MM.1S (cell line): Measurements from ENCODE around the gene OR6X1.
A peak's percentile ranks its signal among the peaks of the same experiment; 100 is the strongest.

Experiments used
- DNase-seq: peaks from one replicate; pipeline ENCODE4 v3.0.0-alpha.2; 2015
- H2AFZ ChIP-seq: fragments of 300-600 bp; sonication (generic); 2 replicates; pipeline ENCODE4 v1.6.0; 2016; ENCODE audit warnings: antibody characterized with exemption, low read length
- H3F3A ChIP-seq: fragments of 300-600 bp; sonication (generic); 2 replicates; pipeline ENCODE4 v1.6.1; 2016; ENCODE audit warnings: mild to moderate bottlenecking, antibody characterized with exemption, low read length, moderate library complexity, mixed read lengths; ENCODE audit not compliant: insufficient read depth
- H3K27ac ChIP-seq: fragments of 300-600 bp; sonication (generic); 2 replicates; pipeline ENCODE4 v1.5.1; 2016; ENCODE audit warnings: mild to moderate bottlenecking, low read length
- H3K27me3 ChIP-seq: fragments of 300-600 bp; sonication (generic); replicated peaks from 2 replicates; pipeline ENCODE4 v1.6.0; 2016; ENCODE audit warnings: low read length; ENCODE audit not compliant: insufficient read depth
- H3K36me3 ChIP-seq: fragments of 300-600 bp; sonication (generic); replicated peaks from 2 replicates; pipeline ENCODE4 v1.6.1; 2016; ENCODE audit warnings: mild to moderate bottlenecking, low read length, mixed read lengths; ENCODE audit not compliant: insufficient read depth
- H3K4me1 ChIP-seq: fragments of 300-600 bp; sonication (generic); 2 replicates; pipeline ENCODE4 v1.6.1; 2016; ENCODE audit warnings: low read length, mixed read lengths
- H3K4me2 ChIP-seq: fragments of 300-600 bp; sonication (generic); 2 replicates; pipeline ENCODE4 v1.6.0; 2016; ENCODE audit warnings: low read depth, low read length
- H3K4me3 ChIP-seq: fragments of 300-600 bp; sonication (generic); 2 replicates; pipeline ENCODE4 v1.5.1; 2016; ENCODE audit warnings: low read length, mixed read lengths
- H3K79me2 ChIP-seq: fragments of 300-600 bp; sonication (generic); 2 replicates; pipeline ENCODE4 v1.6.1; 2016; ENCODE audit warnings: mixed run types, low read length, mixed read lengths
- H3K9ac ChIP-seq: fragments of 300-600 bp; sonication (generic); 2 replicates; pipeline ENCODE4 v1.6.1; 2016; ENCODE audit warnings: low read length, mixed read lengths
- H3K9me2 ChIP-seq: fragments of 300-600 bp; sonication (generic); replicated peaks from 2 replicates; pipeline ENCODE4 v1.6.1; 2016; ENCODE audit warnings: mild to moderate bottlenecking, low read length, mixed read lengths; ENCODE audit not compliant: insufficient read depth
- H3K9me3 ChIP-seq: fragments of 300-600 bp; sonication (generic); replicated peaks from 2 replicates; pipeline ENCODE4 v1.6.1; 2016; ENCODE audit warnings: mild to moderate bottlenecking, low read length, mixed read lengths; ENCODE audit not compliant: insufficient read depth
- H4K20me1 ChIP-seq: fragments of 300-600 bp; sonication (generic); 2 replicates; pipeline ENCODE4 v1.6.1; 2016; ENCODE audit warnings: mild to moderate bottlenecking, low read length, moderate library complexity, mixed read lengths; ENCODE audit not compliant: insufficient read depth
- CTCF ChIP-seq: fragments of 300-600 bp; sonication (generic); IDR thresholded peaks from 2 replicates; pipeline ENCODE4 v1.5.1; 2016; ENCODE audit warnings: antibody characterized with exemption, low read length, mixed read lengths
- EZH2 ChIP-seq: fragments of 300-600 bp; sonication (generic); optimal IDR thresholded peaks from 2 replicates; pipeline ENCODE3; 2017; ENCODE audit warnings: low read depth, mild to moderate bottlenecking, antibody characterized with exemption, low read length, mixed read lengths
- EZH2phosphoT487 ChIP-seq: fragments of 300-600 bp; sonication (generic); IDR thresholded peaks from 2 replicates; pipeline ENCODE4 v1.6.1; 2018; ENCODE audit warnings: antibody characterized with exemption, low read length

OR6X1 gene

GRCh38 chr11:123754101-123754568, at the start of gene OR6X1:
Gene OR6X1 (minus strand): TSS chr11:123754518. CDS start chr11:123754518, 0 bp downstream.
- H3K4me2 ChIP-seq, result peak within 1 kb of the TSS; percentile 36; the same call in 1 of the 2 replicates
- no peaks in the 10 kb centered on the region for H3K9me3 ChIP-seq
- H3K9me2 ChIP-seq, result no peaks in the 10 kb centered on the region
- no peak within 1 kb of the TSS for H3K9ac ChIP-seq
- H3K4me1 ChIP-seq, result peaks cover 17% of the 10 kb centered on the region
- DNase-seq, result no peak
- peak within 1 kb of the TSS; percentile 40 for H2AFZ ChIP-seq
- H3F3A ChIP-seq, result no peaks in the 10 kb centered on the region
- no peaks in the 10 kb centered on the region for H4K20me1 ChIP-seq
- no peaks in the 10 kb centered on the region for H3K27me3 ChIP-seq
- no peak for TF ChIP-seq CTCF
- TF ChIP-seq EZH2phosphoT487, result no peak
- no peak within 1 kb of the TSS for H3K27ac ChIP-seq
- no peaks in the 10 kb centered on the region for H3K79me2 ChIP-seq
- no peak within 1 kb of the TSS for H3K4me3 ChIP-seq
- no peaks in the 10 kb centered on the region for H3K36me3 ChIP-seq

- Histone ChIP-seq H3K9me2 (no peaks in the 10 kb centered on the region), H3K79me2 (no peaks in the 10 kb centered on the region), H3K36me3 (no peaks in the 10 kb centered on the region), H3F3A (no peaks in the 10 kb centered on the region), H3K4me3 (no peak overlapping the region), H3K27me3 (no peaks in the 10 kb centered on the region), H2AFZ (no peak overlapping the region), H3K27ac (no peak overlapping the region), H3K9me3 (no peaks in the 10 kb centered on the region), H3K9ac (no peak overlapping the region), H3K4me2 (no peak overlapping the region), H3K4me1 (no peaks in the 10 kb centered on the region), H4K20me1 (no peaks in the 10 kb centered on the region)
- TF ChIP-seq CTCF (no peak), EZH2phosphoT487 (no peak), EZH2 (no peak)
- DNase-seq, result no peak
These were observed 47.4 kb upstream of the OR6X1 start for GRCh38 chr11:123801765-123802164.

- Histone ChIP-seq H2AFZ (no peak overlapping the region), H3K27me3 (no peaks in the 10 kb centered on the region), H3F3A (no peaks in the 10 kb centered on the region), H3K79me2 (no peaks in the 10 kb centered on the region), H3K4me3 (no peak overlapping the region), H3K9ac (no peak overlapping the region), H3K4me2 (no peak overlapping the region), H3K9me2 (no peaks in the 10 kb centered on the region), H3K27ac (no peak overlapping the region), H4K20me1 (no peaks in the 10 kb centered on the region), H3K4me1 (no peaks in the 10 kb centered on the region), H3K9me3 (no peaks in the 10 kb centered on the region), H3K36me3 (no peaks in the 10 kb centered on the region)
- no peak for DNase-seq
- TF ChIP-seq CTCF, result no peak
- TF ChIP-seq EZH2phosphoT487, result no peak
- no peak for TF ChIP-seq EZH2
These were observed 45.7 kb upstream of the OR6X1 start for GRCh38 chr11:123800036-123800435.
